Measurements from ENCODE around the gene UNC5C. TPM values are rescaled to one million over a fixed set of nuclear protein-coding genes. Genes with fewer than 3 reads are reported as not detected.

Gene UNC5C
- total and polyA plus RNA-seq, 3 donors from 2014 or later: 6.8 to 22.8 (median 20.5) TPM

DNA sequence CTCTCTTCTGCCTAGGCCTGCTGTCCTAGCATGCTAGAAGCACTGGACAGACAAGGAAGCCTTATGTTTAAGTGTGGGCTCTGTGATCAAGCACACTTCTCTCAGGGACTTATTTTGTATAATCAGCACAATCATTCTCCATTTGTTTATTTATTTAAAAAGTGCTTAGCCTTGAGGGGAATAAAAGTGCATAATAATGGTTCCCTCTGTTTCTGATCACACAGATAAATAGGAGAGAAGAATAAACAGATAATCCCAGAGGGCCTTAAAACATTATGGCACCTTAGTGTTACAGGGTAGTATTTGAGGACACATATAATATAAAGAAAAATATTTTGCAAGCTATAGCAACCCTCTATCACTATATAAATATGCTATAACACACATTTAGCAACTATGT is 146.5 kb downstream of the UNC5C start:
- Histone ChIP-seq H3K27ac (no peak overlapping the region), H3K36me3 (ENCODE audit: low read depth, missing control alignments) (no peaks in the 10 kb centered on the region), H3K4me1 (no peaks in the 10 kb centered on the region), H3K4me3 (no peak overlapping the region), H3K27me3 (no peaks in the 10 kb centered on the region), H3K9me3 (no peaks in the 10 kb centered on the region)
- no peak for DNase-seq
- intact Hi-C loops (cut with DNase I; ENCODE audit: low total_unique reads): no loop called here
- TF ChIP-seq, protein P1, sequence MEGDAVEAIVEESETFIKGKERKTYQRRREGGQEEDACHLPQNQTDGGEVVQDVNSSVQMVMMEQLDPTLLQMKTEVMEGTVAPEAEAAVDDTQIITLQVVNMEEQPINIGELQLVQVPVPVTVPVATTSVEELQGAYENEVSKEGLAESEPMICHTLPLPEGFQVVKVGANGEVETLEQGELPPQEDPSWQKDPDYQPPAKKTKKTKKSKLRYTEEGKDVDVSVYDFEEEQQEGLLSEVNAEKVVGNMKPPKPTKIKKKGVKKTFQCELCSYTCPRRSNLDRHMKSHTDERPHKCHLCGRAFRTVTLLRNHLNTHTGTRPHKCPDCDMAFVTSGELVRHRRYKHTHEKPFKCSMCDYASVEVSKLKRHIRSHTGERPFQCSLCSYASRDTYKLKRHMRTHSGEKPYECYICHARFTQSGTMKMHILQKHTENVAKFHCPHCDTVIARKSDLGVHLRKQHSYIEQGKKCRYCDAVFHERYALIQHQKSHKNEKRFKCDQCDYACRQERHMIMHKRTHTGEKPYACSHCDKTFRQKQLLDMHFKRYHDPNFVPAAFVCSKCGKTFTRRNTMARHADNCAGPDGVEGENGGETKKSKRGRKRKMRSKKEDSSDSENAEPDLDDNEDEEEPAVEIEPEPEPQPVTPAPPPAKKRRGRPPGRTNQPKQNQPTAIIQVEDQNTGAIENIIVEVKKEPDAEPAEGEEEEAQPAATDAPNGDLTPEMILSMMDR (IDR thresholded peaks at IDR 0.05): no peak
- no peak for TF ChIP-seq POLR2A (IDR thresholded peaks at IDR 0.05)

DNA sequence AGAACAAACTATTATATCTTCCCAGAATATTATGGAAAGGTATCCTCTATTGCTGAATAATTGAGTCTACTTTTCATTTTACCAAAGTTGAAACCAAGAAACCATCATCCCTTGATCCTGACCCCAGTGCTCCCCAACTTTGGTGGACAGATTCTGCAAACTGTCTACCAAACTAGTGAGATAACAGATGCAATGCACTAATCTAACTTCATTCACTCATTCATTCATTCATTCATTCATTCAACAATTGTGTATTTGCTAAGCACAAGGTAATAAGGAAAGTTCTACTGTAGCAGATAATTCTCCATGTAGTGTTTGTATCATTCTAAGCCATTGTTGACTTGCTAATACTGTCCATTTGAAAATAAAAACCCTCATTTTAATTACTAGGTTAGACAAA is 150.6 kb downstream of the UNC5C start:
- DNase-seq: no peak
- H3K4me3 ChIP-seq: no peak overlapping the region
- H3K36me3 ChIP-seq (ENCODE audit: low read depth, missing control alignments): no peaks in the 10 kb centered on the region
- no peak overlapping the region for H3K27ac ChIP-seq
- H3K27me3 ChIP-seq: no peaks in the 10 kb centered on the region
- TF ChIP-seq, protein P1 (IDR thresholded peaks at IDR 0.05): no peak
- TF ChIP-seq POLR2A (IDR thresholded peaks at IDR 0.05): no peak
- intact Hi-C loops (cut with DNase I; ENCODE audit: low total_unique reads): no loop called here
- no peaks in the 10 kb centered on the region for H3K4me1 ChIP-seq
- H3K9me3 ChIP-seq: no peaks in the 10 kb centered on the region

DNA sequence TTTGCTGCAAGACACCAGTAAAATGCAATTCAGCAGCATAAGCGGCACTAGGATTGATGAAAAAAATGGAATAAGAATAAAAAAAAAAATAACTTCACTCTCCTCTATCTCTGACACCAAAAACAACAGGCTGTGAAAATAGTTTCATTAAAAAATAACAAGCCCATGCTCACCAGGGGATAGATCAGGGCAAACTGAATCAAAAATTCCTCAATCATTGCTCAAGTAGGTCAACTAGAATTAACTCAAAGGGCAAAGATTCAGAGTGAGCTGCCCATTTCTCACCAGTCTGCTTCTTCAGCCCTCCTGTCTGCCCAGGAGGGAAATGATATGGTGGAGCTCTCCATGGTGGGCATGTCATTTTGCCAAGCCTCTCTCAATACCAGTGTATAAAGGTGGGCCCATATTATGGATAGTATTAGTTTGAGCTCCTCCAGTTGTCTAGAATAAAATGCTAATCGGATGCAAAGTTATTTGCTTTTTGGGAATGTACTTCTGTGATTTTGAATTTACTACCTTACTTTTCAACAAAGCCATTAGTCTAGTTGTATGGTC is 153.9 kb downstream of the UNC5C start:
- Histone ChIP-seq H3K27me3 (no peaks in the 10 kb centered on the region), H3K4me1 (no peaks in the 10 kb centered on the region), H3K36me3 (ENCODE audit: low read depth, missing control alignments) (no peaks in the 10 kb centered on the region), H3K4me3 (no peak overlapping the region), H3K9me3 (no peaks in the 10 kb centered on the region), H3K27ac (no peak overlapping the region)
- no peak for TF ChIP-seq POLR2A (IDR thresholded peaks at IDR 0.05)
- TF ChIP-seq, protein P1 (IDR thresholded peaks at IDR 0.05): no peak
- intact Hi-C loops (cut with DNase I; ENCODE audit: low total_unique reads): no loop called here
- no peak for DNase-seq
- 84 to 95% methylated on average over 2 of the region's 2 CpGs for WGBS, 2 donors

DNA sequence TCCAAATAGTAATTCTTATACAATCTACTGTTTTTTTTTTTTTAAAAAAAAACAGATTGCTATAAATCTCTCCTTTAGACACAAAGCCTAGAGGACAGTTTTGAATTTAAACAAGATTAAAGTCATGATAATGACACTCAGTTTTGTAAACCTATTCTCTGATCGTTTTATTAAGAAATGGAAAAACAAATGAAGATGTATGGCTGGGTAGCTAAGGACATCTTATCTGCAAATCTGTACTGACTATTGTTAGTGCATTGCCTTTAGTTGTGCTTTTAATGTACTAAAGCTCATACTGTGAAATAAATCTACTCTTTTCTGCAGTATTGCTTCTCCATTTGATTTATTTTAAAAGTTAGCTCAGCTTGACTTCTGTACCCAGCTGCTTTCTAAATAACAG is 155.0 kb downstream of the UNC5C start:
- H3K27ac ChIP-seq: no peak overlapping the region
- 54 to 72% methylated on average over 1 of the region's 1 CpG for WGBS, 2 donors
- TF ChIP-seq, protein P1 (IDR thresholded peaks at IDR 0.05): no peak
- TF ChIP-seq POLR2A (IDR thresholded peaks at IDR 0.05): no peak
- no peaks in the 10 kb centered on the region for H3K36me3 ChIP-seq (ENCODE audit: low read depth, missing control alignments)
- no peak overlapping the region for H3K4me3 ChIP-seq
- H3K9me3 ChIP-seq: no peaks in the 10 kb centered on the region
- no peaks in the 10 kb centered on the region for H3K27me3 ChIP-seq
- DNase-seq: no peak
- intact Hi-C loops (cut with DNase I; ENCODE audit: low total_unique reads): no loop called here
- H3K4me1 ChIP-seq: no peaks in the 10 kb centered on the region

DNA sequence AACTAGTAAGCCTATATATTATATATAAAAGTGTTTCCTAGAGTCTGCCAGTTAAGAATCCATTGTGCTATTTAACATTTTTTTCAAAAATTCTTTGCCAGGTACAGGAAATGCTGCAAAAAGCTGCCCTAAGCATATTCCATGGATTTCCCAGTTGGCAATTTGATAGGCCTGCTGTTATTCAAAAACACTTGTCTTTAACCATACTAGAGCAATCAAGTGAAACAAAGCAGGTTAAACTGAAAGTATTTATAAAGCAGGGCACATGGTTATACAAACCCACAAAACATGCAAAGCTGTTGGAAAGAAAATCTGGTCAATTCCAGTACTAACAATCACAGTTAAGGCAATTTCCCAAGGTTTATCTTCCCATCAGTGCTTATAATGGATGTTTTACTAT is 159.9 kb downstream of the UNC5C start:
- TF ChIP-seq, protein P1 (IDR thresholded peaks at IDR 0.05): no peak
- no peak for TF ChIP-seq POLR2A (IDR thresholded peaks at IDR 0.05)
- H3K4me3 ChIP-seq: no peak overlapping the region
- no peak for DNase-seq
- no peaks in the 10 kb centered on the region for H3K9me3 ChIP-seq
- H3K4me1 ChIP-seq: no peaks in the 10 kb centered on the region
- intact Hi-C loops (cut with DNase I; ENCODE audit: low total_unique reads): no loop called here
- H3K27me3 ChIP-seq: no peaks in the 10 kb centered on the region
- H3K36me3 ChIP-seq (ENCODE audit: low read depth, missing control alignments): no peaks in the 10 kb centered on the region
- no peak overlapping the region for H3K27ac ChIP-seq
